Measurements from ENCODE around the gene MEIS1.

DNA sequence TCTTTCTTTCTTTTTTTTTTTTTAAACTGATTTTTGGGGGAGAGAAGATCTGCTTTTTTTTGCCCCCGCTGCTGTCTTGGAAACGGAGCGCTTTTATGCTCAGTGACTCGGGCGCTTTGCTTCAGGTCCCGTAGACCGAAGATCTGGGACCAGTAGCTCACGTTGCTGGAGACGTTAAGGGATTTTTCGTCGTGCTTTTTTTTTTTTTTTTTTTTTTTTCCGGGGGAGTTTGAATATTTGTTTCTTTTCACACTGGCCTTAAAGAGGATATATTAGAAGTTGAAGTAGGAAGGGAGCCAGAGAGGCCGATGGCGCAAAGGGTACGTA, 587 bp downstream of the MEIS1 start:
- TF ChIP-seq POLR2AphosphoS5 (IDR thresholded peaks at IDR 0.05) (no peak), EP300 (IDR thresholded peaks at IDR 0.05) (no peak)
- TF ChIP-seq, protein P1, sequence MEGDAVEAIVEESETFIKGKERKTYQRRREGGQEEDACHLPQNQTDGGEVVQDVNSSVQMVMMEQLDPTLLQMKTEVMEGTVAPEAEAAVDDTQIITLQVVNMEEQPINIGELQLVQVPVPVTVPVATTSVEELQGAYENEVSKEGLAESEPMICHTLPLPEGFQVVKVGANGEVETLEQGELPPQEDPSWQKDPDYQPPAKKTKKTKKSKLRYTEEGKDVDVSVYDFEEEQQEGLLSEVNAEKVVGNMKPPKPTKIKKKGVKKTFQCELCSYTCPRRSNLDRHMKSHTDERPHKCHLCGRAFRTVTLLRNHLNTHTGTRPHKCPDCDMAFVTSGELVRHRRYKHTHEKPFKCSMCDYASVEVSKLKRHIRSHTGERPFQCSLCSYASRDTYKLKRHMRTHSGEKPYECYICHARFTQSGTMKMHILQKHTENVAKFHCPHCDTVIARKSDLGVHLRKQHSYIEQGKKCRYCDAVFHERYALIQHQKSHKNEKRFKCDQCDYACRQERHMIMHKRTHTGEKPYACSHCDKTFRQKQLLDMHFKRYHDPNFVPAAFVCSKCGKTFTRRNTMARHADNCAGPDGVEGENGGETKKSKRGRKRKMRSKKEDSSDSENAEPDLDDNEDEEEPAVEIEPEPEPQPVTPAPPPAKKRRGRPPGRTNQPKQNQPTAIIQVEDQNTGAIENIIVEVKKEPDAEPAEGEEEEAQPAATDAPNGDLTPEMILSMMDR (IDR thresholded peaks at IDR 0.05) = no peak

All from stomach (tissue), 4 donors.